WTC11 (cell line): ENCODE results near the gene AMDHD2. TPM values are rescaled to one million over a fixed set of nuclear protein-coding genes. Genes with fewer than 3 reads are reported as not detected.

Experiments used
- ATAC-seq: fragments of 200-7000 bp; cut with Tn5 transposase; 2 replicates; pipeline ENCODE4 v1.10.0; 2021; ENCODE audit warnings: mild to moderate bottlenecking, moderate library complexity
- CTCF ChIA-PET: fragments of 300-600 bp; sonication (Branson Sonifier 250); formaldehyde crosslinking; loops from one replicate; lab custom pipeline; 2021; ENCODE audit warnings: antibody characterized with exemption; lab: Charles Lee
- POLR2A ChIA-PET: fragments of 350-600 bp; sonication (Branson Sonifier 250); formaldehyde crosslinking; loops from one replicate; lab custom pipeline; 2021; ENCODE audit warnings: antibody characterized with exemption; lab: Charles Lee
- DNase-seq: peaks from one replicate; pipeline ENCODE4 v3.0.0; 2021; ENCODE audit warnings: low spot score
- H3K27ac Mint-ChIP-seq: 2 replicates; pipeline ENCODE4 v1.8.0; 2021; ENCODE audit warnings: mixed read lengths
- H3K27me3 Mint-ChIP-seq: 2 replicates; pipeline ENCODE4 v1.8.0; 2021; ENCODE audit warnings: low read depth, mild to moderate bottlenecking, moderate library complexity, mixed read lengths
- H3K36me3 Mint-ChIP-seq: 2 replicates; pipeline ENCODE4 v1.8.0; 2021; ENCODE audit warnings: mixed read lengths
- H3K4me1 Mint-ChIP-seq: 2 replicates; pipeline ENCODE4 v1.8.0; 2022; ENCODE audit warnings: mixed read lengths
- H3K4me3 Mint-ChIP-seq: 2 replicates; pipeline ENCODE4 v1.8.0; 2021; ENCODE audit warnings: mild to moderate bottlenecking, moderate library complexity, mixed read lengths
- H3K9me3 Mint-ChIP-seq: 2 replicates; pipeline ENCODE4 v1.8.0; 2021; ENCODE audit warnings: mixed read lengths
- ATF1 ChIP-seq: sonication (generic); formaldehyde crosslinking; IDR thresholded peaks from 2 replicates; pipeline ENCODE4 v1.8.1; 2023; ENCODE audit warnings: mild to moderate bottlenecking, moderate library complexity, missing genetic modification reagents
- CBFB ChIP-seq: sonication (generic); formaldehyde crosslinking; IDR thresholded peaks from 2 replicates; pipeline ENCODE4 v1.8.1; 2022; ENCODE audit warnings: mild to moderate bottlenecking, low read depth, missing genetic modification reagents
- E2F5 ChIP-seq: sonication (generic); formaldehyde crosslinking; IDR thresholded peaks from 2 replicates; pipeline ENCODE4 v1.8.1; 2022; ENCODE audit warnings: mild to moderate bottlenecking, moderate library complexity, missing genetic modification reagents
- ERG ChIP-seq: fragments of 250-450 bp; sonication (Bioruptor Pico); IDR thresholded peaks from 2 replicates; pipeline ENCODE4 v1.8.0; 2021; ENCODE audit warnings: mild to moderate bottlenecking
- GABPB1 ChIP-seq: sonication (generic); formaldehyde crosslinking; IDR thresholded peaks from 2 replicates; pipeline ENCODE4 v1.8.1; 2023; ENCODE audit warnings: mild to moderate bottlenecking, missing genetic modification reagents
- GTF2I ChIP-seq: fragments of 250-450 bp; sonication (Bioruptor Pico); conservative IDR thresholded peaks from 2 replicates; pipeline ENCODE4 v1.4.0; 2021; ENCODE audit warnings: mild to moderate bottlenecking
- HMGA2 ChIP-seq: fragments of 250-450 bp; sonication (Bioruptor Pico); IDR thresholded peaks from 2 replicates; pipeline ENCODE4 v1.4.0; 2021; ENCODE audit warnings: mild to moderate bottlenecking, moderate library complexity
- KAT7 ChIP-seq: sonication (generic); formaldehyde crosslinking; IDR thresholded peaks from 2 replicates; pipeline ENCODE4 v1.8.1; 2023; ENCODE audit warnings: missing genetic modification reagents, mild to moderate bottlenecking, borderline replicate concordance
- MXD4 ChIP-seq: fragments of 250-450 bp; sonication (Bioruptor Pico); IDR thresholded peaks from 2 replicates; pipeline ENCODE4 v1.8.0; 2021; ENCODE audit warnings: mild to moderate bottlenecking, moderate library complexity, borderline replicate concordance
- MYBL2 ChIP-seq: sonication (generic); formaldehyde crosslinking; IDR thresholded peaks from 2 replicates; pipeline ENCODE4 v1.8.1; 2023; ENCODE audit warnings: mild to moderate bottlenecking, moderate library complexity, missing genetic modification reagents
- NFATC4 ChIP-seq: fragments of 250-450 bp; sonication (Bioruptor Pico); IDR thresholded peaks from 2 replicates; pipeline ENCODE4 v1.9.0; 2021; ENCODE audit warnings: mild to moderate bottlenecking
- NFYB ChIP-seq: sonication (generic); formaldehyde crosslinking; conservative IDR thresholded peaks from 2 replicates; pipeline ENCODE4 v1.8.0; 2022; ENCODE audit warnings: low read depth, missing genetic modification reagents
- PREB ChIP-seq: sonication (generic); formaldehyde crosslinking; IDR thresholded peaks from 2 replicates; pipeline ENCODE4 v1.8.1; 2022; ENCODE audit warnings: mild to moderate bottlenecking, missing genetic modification reagents, moderate library complexity, borderline replicate concordance
- SP1 ChIP-seq: sonication (generic); formaldehyde crosslinking; conservative IDR thresholded peaks from 2 replicates; pipeline ENCODE4 v1.8.1; 2022; ENCODE audit warnings: missing genetic modification reagents
- ZBTB43 ChIP-seq: sonication (generic); formaldehyde crosslinking; IDR thresholded peaks from 2 replicates; pipeline ENCODE4 v1.8.1; 2023; ENCODE audit warnings: mild to moderate bottlenecking, missing genetic modification reagents
- ZNF219 ChIP-seq: sonication (generic); formaldehyde crosslinking; IDR thresholded peaks from 2 replicates; pipeline ENCODE4 v1.8.0; 2023; ENCODE audit warnings: missing genetic modification reagents, mild to moderate bottlenecking, borderline replicate concordance
- ZNF232 ChIP-seq: sonication (generic); formaldehyde crosslinking; IDR thresholded peaks from 2 replicates; pipeline ENCODE4 v1.8.0; 2022; ENCODE audit warnings: mild to moderate bottlenecking, missing genetic modification reagents
- ZNF281 ChIP-seq: sonication (generic); formaldehyde crosslinking; IDR thresholded peaks from 2 replicates; pipeline ENCODE4 v1.8.0; 2023; ENCODE audit warnings: mild to moderate bottlenecking, missing genetic modification reagents
- ZNF671 ChIP-seq: fragments of 250-450 bp; sonication (Bioruptor Pico); IDR thresholded peaks from 2 replicates; pipeline ENCODE4 v1.8.0; 2021; ENCODE audit warnings: mild to moderate bottlenecking
- ZSCAN18 ChIP-seq: fragments of 250-450 bp; sonication (Bioruptor Pico); IDR thresholded peaks from 2 replicates; pipeline ENCODE4 v2.1.2; 2022; ENCODE audit warnings: mild to moderate bottlenecking, moderate library complexity
- total RNA-seq: library from RNA; stranded (reverse); gene quantifications from 3 replicates; pipeline ENCODE4 v1.2.3, GENCODE V29; 2021

Gene AMDHD2
- total RNA-seq, 1 experiment from 2014 or later = 70.9 TPM

- no peak for TF ChIP-seq ZNF281
These were observed 2.1 kb upstream of the AMDHD2 start (continued) for GRCh38 chr16:2517954-2518605.

- peaks cover 26% of the 10 kb centered on the region for H3K4me1 Mint-ChIP-seq
- H3K27me3 Mint-ChIP-seq = no peaks in the 10 kb centered on the region
- no peak for DNase-seq
- TF ChIP-seq ZBTB43 (CRISPR knock-in tag) = no peak
- no peak for TF ChIP-seq ZNF671 (CRISPR knock-in tag)
- no peak for TF ChIP-seq E2F5 (CRISPR knock-in tag)
- no peak for TF ChIP-seq PREB (CRISPR knock-in tag)
- no peak for TF ChIP-seq SP1 (CRISPR knock-in tag)
- TF ChIP-seq CBFB (CRISPR knock-in tag) = no peak
- TF ChIP-seq NFYB = no peak
- no peak for TF ChIP-seq ATF1
- TF ChIP-seq HMGA2 = no peak
- TF ChIP-seq NFATC4 (CRISPR knock-in tag) = no peak
- TF ChIP-seq ZNF232 (CRISPR knock-in tag) = no peak
- no peak for TF ChIP-seq ZSCAN18
- ChIA-PET CTCF (interaction anchor here (0.7 to 1.8 kb wide), 6 partner anchors 8 to 324 kb away, joined by 3 to 13 read pairs (median 4); partner anchors contain the start of gene CEMP1), POLR2A (interaction anchor here (3.7 kb wide), 1 partner anchor 12 kb away, joined by 17 read pairs; the partner anchor contains the start of gene CEMP1)
- H3K4me3 Mint-ChIP-seq = peak overlapping the region; percentile 62
- no peaks in the 10 kb centered on the region for H3K9me3 Mint-ChIP-seq
- H3K27ac Mint-ChIP-seq = peak overlapping the region; percentile 97
- ATAC-seq = no peak
- no peaks in the 10 kb centered on the region; the same call in 1 of the 2 replicates for H3K36me3 Mint-ChIP-seq
These were observed 1.1 kb upstream of the AMDHD2 start for GRCh38 chr16:2518823-2519710.

- ChIA-PET POLR2A (interaction anchor here (0.5 to 3.7 kb wide), 6 partner anchors 12 to 364 kb away, joined by 3 to 17 read pairs (median 4); partner anchors contain the start of genes CEMP1, TBC1D24, TEDC2 and TRAF7), CTCF (interaction anchor here (0.7 to 2.1 kb wide), 6 partner anchors 8 to 325 kb away, joined by 3 to 13 read pairs (median 6); partner anchors contain the start of gene CEMP1)
- ATAC-seq = no peak
- Mint-ChIP-seq H3K36me3 (peaks cover 6% of the 10 kb centered on the region), H3K9me3 (no peaks in the 10 kb centered on the region), H3K27me3 (no peaks in the 10 kb centered on the region), H3K4me1 (peaks cover 30% of the 10 kb centered on the region), H3K27ac (peak overlapping the region; percentile 97), H3K4me3 (peak overlapping the region; percentile 62)
- no peak for DNase-seq
- TF ChIP-seq NFATC4 (CRISPR knock-in tag) (no peak), MYBL2 (CRISPR knock-in tag) (no peak), HMGA2 (no peak), ERG (CRISPR knock-in tag) (no peak), ZSCAN18 (no peak), GTF2I (CRISPR knock-in tag) (no peak), KAT7 (CRISPR knock-in tag) (no peak), ZNF219 (CRISPR knock-in tag) (no peak), GABPB1 (CRISPR knock-in tag) (no peak), MXD4 (no peak)
These were observed 475 bp upstream of the AMDHD2 start for GRCh38 chr16:2519711-2520080.
